Inflammatory macrophage treated with lipopolysaccharide for 1 hour (primary cell): Measurements from ENCODE around the gene SEBOX.

Experiments used
- DNase-seq, 2 donors: peaks; one replicate each; pipeline ENCODE4 v3.0.0-alpha.2; 2020 to 2022

The SEBOX gene

DNA sequence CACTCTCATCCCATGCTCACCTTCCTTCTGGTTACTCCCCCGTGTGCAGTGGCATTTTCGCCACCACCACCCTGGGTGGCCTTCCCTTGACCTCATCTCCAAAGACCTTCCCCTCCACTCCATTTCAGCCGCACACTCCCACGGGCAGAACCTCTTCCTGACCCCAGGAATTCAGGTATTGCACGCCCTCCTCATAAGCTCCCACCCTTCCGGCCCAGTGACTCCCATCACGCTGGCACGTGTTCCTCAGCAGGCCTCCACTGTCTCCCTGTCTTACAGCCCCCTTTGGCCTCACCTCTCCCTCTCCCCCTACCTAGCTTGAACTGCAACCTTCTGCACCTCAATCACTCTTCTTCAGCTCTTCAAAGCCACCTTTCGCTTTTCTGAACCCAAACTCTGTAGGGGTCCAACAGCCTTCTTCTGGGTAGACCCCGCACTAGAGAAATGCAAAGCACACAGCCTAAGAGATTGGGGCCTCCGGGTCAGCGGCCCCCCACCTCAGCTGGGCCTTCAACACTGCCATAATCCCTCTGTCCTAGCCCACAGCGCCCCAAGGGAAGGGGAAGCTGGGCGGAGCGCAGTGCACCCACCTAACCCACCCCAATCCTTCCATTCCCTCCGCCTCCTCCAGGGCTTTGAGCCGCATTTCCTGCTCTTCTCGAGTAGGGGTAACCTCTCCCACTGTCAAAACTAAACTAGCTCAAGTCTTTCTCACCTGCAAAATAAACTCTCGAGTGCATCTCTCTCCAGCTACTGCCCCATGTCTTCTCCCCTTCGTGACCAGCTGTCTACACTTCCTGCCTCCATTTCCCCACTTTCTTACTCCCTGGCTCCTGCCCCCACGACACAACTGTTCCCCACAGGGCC is 47.7 kb downstream of the SEBOX start:
- no peak for DNase-seq

DNA sequence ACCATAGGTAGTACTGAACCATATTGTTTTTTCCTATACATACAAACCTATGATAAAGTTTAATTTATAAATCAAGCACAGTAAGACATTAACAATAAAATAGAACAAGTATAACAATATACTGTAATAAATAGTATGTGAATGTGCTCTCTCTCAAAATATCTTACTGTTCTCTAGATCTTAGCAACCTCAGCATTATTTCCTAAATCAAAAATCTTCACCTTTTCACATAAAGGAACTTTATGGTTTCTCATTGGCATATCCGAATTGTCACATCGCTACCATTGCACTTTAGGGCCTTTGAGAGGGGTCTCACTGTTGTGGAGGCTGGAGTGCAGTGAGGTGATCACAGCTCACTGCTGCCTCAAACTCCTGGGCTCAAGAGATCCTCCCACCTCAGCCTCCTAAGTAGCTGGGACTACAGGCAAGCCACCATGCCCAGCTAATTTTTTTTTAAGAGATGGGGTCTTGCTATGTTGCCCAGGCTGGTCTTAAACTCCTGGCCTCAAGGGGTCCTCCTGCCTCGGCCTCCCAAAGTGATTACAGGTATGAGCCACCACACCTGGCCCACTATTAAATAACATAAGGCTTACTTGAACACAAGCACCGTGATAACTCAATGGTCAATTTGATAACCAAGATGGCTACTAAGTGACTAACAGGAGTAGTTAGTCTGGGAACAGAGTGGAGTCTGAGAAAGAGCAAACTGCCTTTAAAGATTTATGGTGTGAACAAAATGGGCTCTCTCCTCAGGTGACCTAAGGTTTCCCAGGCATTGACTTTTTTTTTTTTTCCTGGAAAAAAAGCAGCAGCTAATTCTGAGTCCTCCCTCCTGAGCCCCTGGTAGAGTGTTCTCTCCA is 48.9 kb downstream of the SEBOX start:
- DNase-seq, result no peak

DNA sequence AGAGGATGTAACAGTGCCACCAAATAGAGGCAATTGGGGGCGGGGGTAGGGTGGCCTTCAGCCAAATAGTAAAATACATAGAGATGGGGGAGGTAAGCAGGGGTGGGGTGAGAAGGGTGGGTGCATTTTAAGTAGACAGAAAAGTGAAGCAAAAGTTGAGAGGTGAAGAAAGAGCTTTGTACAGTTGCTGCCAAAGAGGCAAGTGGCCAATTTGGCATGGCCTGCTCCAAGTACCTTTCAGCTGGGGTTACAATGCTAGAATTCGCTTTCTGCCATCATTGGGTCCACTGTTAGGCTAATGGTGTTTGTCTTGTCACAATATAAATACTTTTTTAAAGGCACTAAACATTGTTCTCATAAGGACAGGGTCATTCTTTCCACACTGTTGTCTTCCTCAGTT is 51.2 kb downstream of the SEBOX start:
- DNase-seq, result no peak
